Fibroblast of lung (primary cell): ENCODE results near the gene ARID5A. TPM values are rescaled to one million over a fixed set of nuclear protein-coding genes. Genes with fewer than 3 reads are reported as not detected.

ENCODE experiments used
- DNase-seq, 2 donors: peaks; one replicate each; pipeline versions ENCODE4 v3.0.0 to v3.0.0-alpha.2; 2010; ENCODE audit warnings: low read depth in 2 of 2
- H2AFZ ChIP-seq: 2 replicates; pipeline ENCODE4 v1.5.1; 2012; ENCODE audit warnings: low read length, control low read depth, inconsistent platforms
- H3K27ac ChIP-seq: 2 replicates; pipeline ENCODE4 v1.5.1; 2011; ENCODE audit warnings: low read length, control low read depth; ENCODE audit not compliant: insufficient read depth
- H3K27me3 ChIP-seq: 2 replicates; pipeline ENCODE4 v1.5.1; 2011; ENCODE audit warnings: mild to moderate bottlenecking, low read length; ENCODE audit not compliant: control insufficient read depth, insufficient read depth
- H3K36me3 ChIP-seq: 2 replicates; pipeline ENCODE4 v1.5.1; 2011; ENCODE audit warnings: low read length; ENCODE audit not compliant: control insufficient read depth, insufficient read depth
- H3K4me1 ChIP-seq: 2 replicates; pipeline ENCODE4 v1.5.1; 2011; ENCODE audit warnings: low read length; ENCODE audit not compliant: control insufficient read depth, insufficient read depth; ENCODE audit errors: extremely low read depth
- H3K4me2 ChIP-seq: 2 replicates; pipeline ENCODE4 v1.5.1; 2011; ENCODE audit warnings: low read length, control low read depth; ENCODE audit not compliant: insufficient read depth; ENCODE audit errors: extremely low read depth
- H3K4me3 ChIP-seq, 4 experiments: fragments of 200-600 bp in 1 of 4; sonication (generic) in 1 of 4; replicated peaks in 1 of 4; 2 replicates each; pipeline ENCODE4 v1.5.1; 2011 to 2016; ENCODE audit warnings: low read length in 4 of 4, low read depth in 3 of 4, mild to moderate bottlenecking in 3 of 4, control low read depth in 2 of 4, inconsistent platforms in 1 of 4, mixed read lengths in 1 of 4; ENCODE audit not compliant: insufficient read depth in 1 of 4; ENCODE audit errors: control extremely low read depth in 1 of 4
- H3K79me2 ChIP-seq: 2 replicates; pipeline ENCODE4 v1.5.1; 2012; ENCODE audit warnings: mild to moderate bottlenecking, low read length, inconsistent platforms; ENCODE audit not compliant: control insufficient read depth, insufficient read depth
- H3K9ac ChIP-seq: 2 replicates; pipeline ENCODE4 v1.5.1; 2011; ENCODE audit warnings: mild to moderate bottlenecking, low read length, control low read depth; ENCODE audit not compliant: insufficient read depth
- H3K9me3 ChIP-seq: 2 replicates; pipeline ENCODE4 v1.5.1; 2012; ENCODE audit warnings: low read depth, low read length; ENCODE audit not compliant: control insufficient read depth, insufficient read depth
- H4K20me1 ChIP-seq: 2 replicates; pipeline ENCODE4 v1.5.1; 2011; ENCODE audit warnings: low read length; ENCODE audit not compliant: control insufficient read depth, insufficient read depth; ENCODE audit errors: extremely low read depth
- CTCF ChIP-seq, 2 donors: IDR thresholded peaks in 1 of 2; conservative IDR thresholded peaks in 1 of 2; 1 replicate in 1 of 2; 2 replicates in 1 of 2; pipeline ENCODE4 v1.5.1; 2011 to 2012; ENCODE audit warnings: low read length in 2 of 2, control low read depth in 1 of 2, inconsistent platforms in 1 of 2, low read depth in 1 of 2, mild to moderate bottlenecking in 1 of 2
- EZH2 ChIP-seq: IDR thresholded peaks from 2 replicates; pipeline ENCODE4 v1.5.1; 2012; ENCODE audit warnings: low read length, control low read depth, mild to moderate bottlenecking; ENCODE audit errors: missing control alignments
- polyA plus RNA-seq, 2 donors: library from polyadenylated mRNA; depleted of rRNA in 1 of 2; stranded (reverse) in 1 of 2; unstranded in 1 of 2; fragments of >200 nt; gene quantifications; 2 replicates each; pipeline ENCODE4 v1.2.1, GENCODE V29; 2011 to 2012; ENCODE audit warnings: missing spikeins in 1 of 2
- total RNA-seq: library from RNA; depleted of rRNA; stranded (reverse); fragments of >200 nt; gene quantifications from 2 replicates; pipeline ENCODE4 v1.2.1, GENCODE V29; 2014

ARID5A gene
- total and polyA plus RNA-seq, 2 donors (not counting 1 experiment from before 2014, with no cell fraction given), result 5.2 to 9.7 TPM

DNA sequence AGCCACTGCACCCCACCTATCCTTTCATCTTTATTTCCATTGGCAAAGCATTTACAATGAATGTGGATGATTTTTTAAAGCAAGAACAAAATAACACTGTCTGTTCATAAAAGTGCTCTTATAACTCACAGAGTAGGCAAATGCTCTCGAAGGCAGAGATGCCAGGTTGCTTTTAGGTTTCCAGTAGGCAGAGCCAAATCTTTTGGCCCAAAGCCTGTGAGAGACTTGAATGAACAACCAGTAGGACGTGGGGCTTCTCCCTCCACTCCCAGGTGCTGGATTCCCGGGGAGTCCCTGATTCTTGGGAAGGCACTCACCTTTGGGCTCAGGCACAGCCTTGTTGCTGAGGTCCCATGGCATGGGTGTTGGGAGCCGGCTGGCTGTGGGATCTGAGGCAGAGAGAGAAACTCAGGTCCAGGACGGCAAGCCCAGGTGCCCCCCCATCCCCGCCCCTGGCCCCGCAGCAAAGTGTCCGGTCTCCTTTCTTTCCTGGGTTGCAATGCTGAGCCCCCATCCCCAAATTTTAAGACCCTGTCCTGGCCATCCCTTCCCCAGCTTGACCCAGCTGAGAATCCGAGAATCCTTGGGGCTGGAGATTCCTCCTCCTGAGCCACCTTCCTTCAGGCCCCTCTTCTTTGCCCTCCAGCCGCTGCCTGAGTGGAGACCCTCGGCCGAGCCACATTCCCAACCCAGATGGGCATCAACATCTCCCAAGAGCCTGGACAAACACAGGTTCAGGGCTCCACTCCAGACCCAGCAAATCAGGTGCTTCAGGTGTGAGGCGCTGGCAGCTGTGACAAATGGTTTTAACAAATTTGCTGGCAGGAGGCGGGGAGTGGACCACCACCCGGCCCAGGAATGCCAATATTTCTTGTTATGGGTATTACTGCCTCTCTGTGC lies 37.2 kb upstream of the ARID5A start:
- H3K9ac ChIP-seq, result no peak overlapping the region
- TF ChIP-seq CTCF (conservative IDR thresholded peaks at IDR 0.05 in 1 of 2, IDR thresholded peaks at IDR 0.05 in 1 of 2; ENCODE audit: low read depth in 1 of 2, low read length in 2 of 2), result no peak
- TF ChIP-seq EZH2, result no peak
- DNase-seq, result no peak
- no peaks in the 10 kb centered on the region for H4K20me1 ChIP-seq
- no peak overlapping the region for H3K4me2 ChIP-seq
- no peak overlapping the region for H2AFZ ChIP-seq
- H3K4me1 ChIP-seq, result no peaks in the 10 kb centered on the region
- H3K4me3 ChIP-seq, result no peak overlapping the region
- no peaks in the 10 kb centered on the region for H3K79me2 ChIP-seq
- H3K9me3 ChIP-seq, result no peaks in the 10 kb centered on the region
- H3K27me3 ChIP-seq, result peaks cover 43% of the 10 kb centered on the region
- H3K36me3 ChIP-seq, result no peaks in the 10 kb centered on the region
- H3K27ac ChIP-seq, result no peak overlapping the region

DNA sequence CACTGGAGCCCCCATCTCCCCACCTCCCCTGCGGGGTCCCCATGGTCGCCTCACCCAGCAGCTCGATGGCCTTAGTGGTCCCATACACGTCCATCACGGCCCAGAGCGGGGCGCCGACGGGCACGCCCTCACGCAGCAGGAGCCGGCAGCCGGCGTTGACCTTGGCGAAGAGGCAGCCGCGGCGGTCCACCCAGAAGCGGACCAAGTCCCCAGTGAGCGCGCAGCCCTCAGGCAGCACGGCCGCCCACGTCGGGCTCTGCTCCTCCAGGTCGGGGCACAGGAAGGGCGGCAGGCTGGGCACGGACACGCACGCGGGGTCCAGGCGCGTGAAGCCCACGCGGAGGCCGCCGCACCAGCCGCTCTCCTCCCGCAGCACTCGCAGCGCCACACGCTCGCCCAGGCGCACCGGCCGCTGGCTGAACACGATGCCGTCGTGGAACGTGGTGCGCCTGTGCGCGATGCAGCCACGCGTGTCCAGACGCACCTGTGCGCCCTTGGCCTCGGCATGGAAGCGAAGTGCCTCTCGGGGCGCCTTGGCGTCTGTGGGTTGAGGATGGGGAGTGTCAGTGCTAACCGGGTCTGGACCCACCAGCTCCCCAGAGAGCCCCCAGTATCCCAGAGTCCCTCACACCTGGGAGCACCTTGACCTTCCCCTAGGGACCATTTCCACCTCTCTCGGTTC lies 36.0 kb upstream of the ARID5A start:
- Histone ChIP-seq H3K27me3 (peaks cover 42% of the 10 kb centered on the region), H3K4me3 (no peak overlapping the region)
- DNase-seq, result no peak

More for the DNA sequence above, 36.0 kb upstream of the ARID5A start:
- H3K9ac ChIP-seq, result no peak overlapping the region
- H3K4me2 ChIP-seq, result no peak overlapping the region
- no peaks in the 10 kb centered on the region for H3K79me2 ChIP-seq
- no peaks in the 10 kb centered on the region for H3K36me3 ChIP-seq
- H4K20me1 ChIP-seq, result no peaks in the 10 kb centered on the region
- no peaks in the 10 kb centered on the region for H3K4me1 ChIP-seq
- no peak for TF ChIP-seq CTCF (conservative IDR thresholded peaks at IDR 0.05 in 1 of 2, IDR thresholded peaks at IDR 0.05 in 1 of 2; ENCODE audit: low read depth in 1 of 2, low read length in 2 of 2)
- TF ChIP-seq EZH2, result peak; percentile 78
- no peaks in the 10 kb centered on the region for H3K9me3 ChIP-seq
- H2AFZ ChIP-seq, result no peak overlapping the region
- H3K27ac ChIP-seq, result no peak overlapping the region
